Calu3 (cell line): Measurements from ENCODE around the gene KRTAP13-4. TPM values are rescaled to one million over a fixed set of nuclear protein-coding genes. Genes with fewer than 3 reads are reported as not detected.

Experiments
- BruUV-seq: library from RNA; stranded (reverse); fragments of 400-500 nt; replicated peaks from 2 replicates; lab custom pipeline; 2021; lab: Mats Ljungman, UMichigan
- CTCF ChIA-PET: fragments of 300-600 bp; sonication (Branson Sonifier 250); formaldehyde crosslinking; loops from one replicate; lab custom pipeline; 2022; ENCODE audit warnings: antibody characterized with exemption; lab: Charles Lee
- DNase-seq: peaks from one replicate; pipeline ENCODE4 v3.0.0; 2022
- H3K27ac Mint-ChIP-seq: one replicate; pipeline ENCODE4 v1.8.0; 2022; ENCODE audit warnings: mixed read lengths; ENCODE audit not compliant: unreplicated experiment
- H3K27me3 Mint-ChIP-seq: one replicate; pipeline ENCODE4 v1.8.0; 2022; ENCODE audit warnings: mixed read lengths; ENCODE audit not compliant: unreplicated experiment
- H3K36me3 Mint-ChIP-seq: one replicate; pipeline ENCODE4 v1.8.0; 2022; ENCODE audit warnings: mild to moderate bottlenecking, moderate library complexity, mixed read lengths; ENCODE audit not compliant: insufficient read depth, unreplicated experiment
- H3K4me1 Mint-ChIP-seq: one replicate; pipeline ENCODE4 v1.8.0; 2022; ENCODE audit warnings: mild to moderate bottlenecking, low read depth, mixed read lengths; ENCODE audit not compliant: unreplicated experiment
- H3K4me3 Mint-ChIP-seq: one replicate; pipeline ENCODE4 v1.8.0; 2022; ENCODE audit warnings: mild to moderate bottlenecking, low read depth, moderate library complexity, mixed read lengths; ENCODE audit not compliant: unreplicated experiment
- H3K9me3 Mint-ChIP-seq: one replicate; pipeline ENCODE4 v1.8.0; 2022; ENCODE audit warnings: low read depth, mixed read lengths; ENCODE audit not compliant: unreplicated experiment
- CTCF ChIP-seq: fragments of 200-600 bp; IDR thresholded peaks from one replicate; pipeline ENCODE4 v1.8.0; 2022; ENCODE audit warnings: antibody characterized with exemption; ENCODE audit not compliant: unreplicated experiment
- intact Hi-C: fragments of 100-400 bp; cut with micrococcal nuclease; formaldehyde crosslinking; loops from one replicate; pipeline ENCODE4 v1.10.0; 2022; ENCODE audit not compliant: unreplicated experiment
- total RNA-seq: library from RNA; stranded (reverse); gene quantifications from 2 replicates; pipeline ENCODE4 v1.2.3, GENCODE V29; 2022

KRTAP13-4 gene
- total RNA-seq, 1 experiment from 2014 or later, result not detected

- Mint-ChIP-seq H3K36me3 (no peaks in the 10 kb centered on the region), H3K4me3 (no peak overlapping the region), H3K9me3 (peaks cover 11% of the 10 kb centered on the region), H3K4me1 (no peaks in the 10 kb centered on the region), H3K27ac (no peak overlapping the region), H3K27me3 (no peaks in the 10 kb centered on the region)
- intact Hi-C loops, result no loop called here
- TF ChIP-seq CTCF, result no peak
- DNase-seq, result no peak
- no TSS peak for BruUV-seq
- CTCF ChIA-PET, result no interaction called here
These were observed 39.1 kb downstream of the KRTAP13-4 start for GRCh38 chr21:30468900-30469714.

GRCh38 chr21:30478004-30478403 lies 48.0 kb downstream of the KRTAP13-4 start:
- CTCF ChIA-PET, result no interaction called here
- H3K4me3 Mint-ChIP-seq, result no peak overlapping the region
- H3K27me3 Mint-ChIP-seq, result no peaks in the 10 kb centered on the region
- no peak for TF ChIP-seq CTCF
- H3K9me3 Mint-ChIP-seq, result peaks cover 15% of the 10 kb centered on the region
- no peaks in the 10 kb centered on the region for H3K4me1 Mint-ChIP-seq
- H3K27ac Mint-ChIP-seq, result peak overlapping the region; percentile 43
- no peak for DNase-seq
- intact Hi-C loops, result no loop called here
- H3K36me3 Mint-ChIP-seq, result no peaks in the 10 kb centered on the region
- no TSS peak for BruUV-seq

- intact Hi-C loops, result no loop called here
- DNase-seq, result no peak
- Mint-ChIP-seq H3K4me3 (no peak overlapping the region), H3K27ac (no peak overlapping the region), H3K4me1 (no peaks in the 10 kb centered on the region), H3K36me3 (no peaks in the 10 kb centered on the region), H3K27me3 (no peaks in the 10 kb centered on the region), H3K9me3 (peaks cover 15% of the 10 kb centered on the region)
- TF ChIP-seq CTCF, result no peak
- BruUV-seq, result no TSS peak
- CTCF ChIA-PET, result no interaction called here
These were observed 49.2 kb downstream of the KRTAP13-4 start for GRCh38 chr21:30479259-30479658.

- Mint-ChIP-seq H3K27ac (no peak within 1 kb of the TSS), H3K9me3 (peaks cover 15% of the 10 kb centered on the region), H3K4me3 (no peak within 1 kb of the TSS), H3K4me1 (no peaks in the 10 kb centered on the region), H3K27me3 (no peaks in the 10 kb centered on the region), H3K36me3 (no peaks in the 10 kb centered on the region)
- TF ChIP-seq CTCF, result no peak
- intact Hi-C loops, result no loop called here
- CTCF ChIA-PET, result no interaction called here
- no TSS peak for BruUV-seq
- no peak for DNase-seq
These were observed 50.1 kb downstream of the KRTAP13-4 start, which contains the start of gene KRTAP19-1 for GRCh38 chr21:30480145-30480544. TSS of gene KRTAP19-1 (minus strand) at chr21:30480367. CDS start at chr21:30480317, 50 bp downstream.

Other genes with a start within 250 kb of the KRTAP13-4 start
- gene CLDN8, start 214.1 kb upstream of the KRTAP13-4 start, total RNA-seq, result 0.24 and 0.45 TPM in 2 replicates
- not detected in 2 replicates for gene KRTAP24-1, start 147.3 kb upstream of the KRTAP13-4 start, total RNA-seq
- gene KRTAP25-1, start 140.7 kb upstream of the KRTAP13-4 start, total RNA-seq, result not detected in 2 replicates
- not detected in 2 replicates for gene KRTAP26-1, start 109.9 kb upstream of the KRTAP13-4 start, total RNA-seq
- gene KRTAP27-1, start 92.5 kb upstream of the KRTAP13-4 start, total RNA-seq, result not detected in 2 replicates
- gene KRTAP23-1, start 81.6 kb upstream of the KRTAP13-4 start, total RNA-seq, result not detected in 2 replicates
- gene KRTAP13-2, start 57.9 kb upstream of the KRTAP13-4 start, total RNA-seq, result not detected in 2 replicates
- not detected in 2 replicates for gene KRTAP13-1, start 34.2 kb upstream of the KRTAP13-4 start, total RNA-seq
- gene KRTAP13-3, start 4.3 kb upstream of the KRTAP13-4 start, total RNA-seq, result not detected in 2 replicates
- gene KRTAP15-1, start 10.1 kb downstream of the KRTAP13-4 start, total RNA-seq, result not detected in 2 replicates
- gene KRTAP19-1, start 50.1 kb downstream of the KRTAP13-4 start, total RNA-seq, result not detected in 2 replicates
- not detected in 2 replicates for gene KRTAP19-2, start 57.2 kb downstream of the KRTAP13-4 start, total RNA-seq
- gene KRTAP19-3, start 61.8 kb downstream of the KRTAP13-4 start, total RNA-seq, result not detected in 2 replicates
- gene KRTAP19-4, start 66.9 kb downstream of the KRTAP13-4 start, total RNA-seq, result not detected in 2 replicates
- not detected in 2 replicates for gene KRTAP19-5, start 71.9 kb downstream of the KRTAP13-4 start, total RNA-seq
- gene KRTAP19-6, start 111.6 kb downstream of the KRTAP13-4 start, total RNA-seq, result not detected in 2 replicates
- not detected in 2 replicates for gene KRTAP19-7, start 131.1 kb downstream of the KRTAP13-4 start, total RNA-seq
- gene KRTAP22-2, start 160.2 kb downstream of the KRTAP13-4 start, total RNA-seq, result not detected in 2 replicates
- not detected in 2 replicates for gene KRTAP6-3, start 162.2 kb downstream of the KRTAP13-4 start, total RNA-seq
- gene KRTAP6-2, start 168.7 kb downstream of the KRTAP13-4 start, total RNA-seq, result not detected in 2 replicates
- gene KRTAP22-1, start 170.9 kb downstream of the KRTAP13-4 start, total RNA-seq, result not detected in 2 replicates
- gene KRTAP6-1, start 183.7 kb downstream of the KRTAP13-4 start, total RNA-seq, result not detected in 2 replicates
- gene KRTAP20-1, start 186.2 kb downstream of the KRTAP13-4 start, total RNA-seq, result not detected in 2 replicates
- not detected in 2 replicates for gene KRTAP20-4, start 190.4 kb downstream of the KRTAP13-4 start, total RNA-seq
- not detected in 2 replicates for gene KRTAP20-2, start 205.0 kb downstream of the KRTAP13-4 start, total RNA-seq
- not detected in 2 replicates for gene KRTAP20-3, start 212.6 kb downstream of the KRTAP13-4 start, total RNA-seq